HCT116 (cell line): ENCODE results near the gene AUTS2. TPM values are rescaled to one million over a fixed set of nuclear protein-coding genes. Genes with fewer than 3 reads are reported as not detected.

Experiments used
- ATAC-seq: fragments of 200-7000 bp; cut with Tn5 transposase; 2 replicates; pipeline ENCODE4 v1.9.1; 2020; ENCODE audit warnings: mild to moderate bottlenecking, moderate library complexity
- BruUV-seq: library from RNA; stranded (reverse); fragments of 400-500 nt; replicated peaks from 2 replicates; lab custom pipeline; 2021; lab: Mats Ljungman, UMichigan
- CTCF ChIA-PET: fragments of 300-600 bp; sonication (Branson Sonifier 250); formaldehyde crosslinking; loops from one replicate; lab custom pipeline; 2021; ENCODE audit warnings: antibody characterized with exemption; lab: Charles Lee
- POLR2A ChIA-PET: fragments of 300-600, 350-600 bp; sonication (Branson Sonifier 250); formaldehyde crosslinking; loops from one replicate; lab custom pipeline; 2021; ENCODE audit warnings: antibody characterized with exemption; lab: Charles Lee
- RAD21 ChIA-PET, 2 experiments: fragments of 300-600 bp; sonication (Branson Sonifier 250); formaldehyde crosslinking; loops; one replicate each; lab custom pipeline; 2023; ENCODE audit warnings: low total read pairs in 2 of 2; ENCODE audit not compliant: uncharacterized antibody in 2 of 2, unreplicated experiment in 2 of 2, low non-redundant PET in 1 of 2; lab: Charles Lee
- DNase-seq: peaks from one replicate; pipeline ENCODE4 v3.0.0-alpha.2; 2010; ENCODE audit warnings: low read depth, low spot score
- H2AFZ ChIP-seq: fragments of 200-600 bp; shearing (Covaris generic), sonication (generic); 2 replicates; pipeline ENCODE4 v1.6.1; 2017; ENCODE audit warnings: low read depth, mixed run types, mixed read lengths, antibody characterized with exemption, low read length; ENCODE audit not compliant: poor library complexity, severe bottlenecking
- H3K27ac ChIP-seq: 2 replicates; pipeline ENCODE4 v1.5.1; 2012; ENCODE audit warnings: low read depth, low read length
- H3K27me3 ChIP-seq: fragments of 200-600 bp; sonication (generic); 2 replicates; pipeline ENCODE4 v1.6.1; 2016; ENCODE audit warnings: mixed run types, low read length, mixed read lengths; ENCODE audit not compliant: insufficient read depth
- H3K36me3 ChIP-seq, 2 experiments: fragments of 200-500 bp in 1 of 2; fragments of 200-600 bp in 1 of 2; sonication (Bioruptor generic) in 1 of 2; sonication (generic) in 1 of 2; 2 replicates each; pipeline versions ENCODE4 v1.5.1 to v1.6.1; 2014 to 2016; ENCODE audit warnings: low read length in 2 of 2, inconsistent platforms in 1 of 2, mixed read lengths in 1 of 2, mixed run types in 1 of 2; ENCODE audit not compliant: insufficient read depth in 2 of 2, control insufficient read depth in 1 of 2
- H3K4me1 ChIP-seq, 2 experiments: fragments of 200-600 bp in 1 of 2; sonication (generic) in 1 of 2; 2 replicates each; pipeline versions ENCODE4 v1.5.1 to v1.6.1; 2012 to 2017; ENCODE audit warnings: low read length in 2 of 2, inconsistent platforms in 1 of 2, mild to moderate bottlenecking in 1 of 2, mixed read lengths in 1 of 2, mixed run types in 1 of 2, moderate library complexity in 1 of 2; ENCODE audit not compliant: insufficient read depth in 2 of 2, control insufficient read depth in 1 of 2
- H3K4me2 ChIP-seq: fragments of 200-600 bp; sonication (generic); 2 replicates; pipeline ENCODE4 v1.6.1; 2017; ENCODE audit warnings: mixed run types, low read length, mixed read lengths
- H3K4me3 ChIP-seq, 2 experiments: fragments of 200-600 bp in 1 of 2; sonication (generic) in 1 of 2; replicated peaks in 1 of 2; 2 replicates each; pipeline ENCODE4 v1.5.1; 2011 to 2016; ENCODE audit warnings: low read length in 2 of 2, control low read depth in 1 of 2, low read depth in 1 of 2, mild to moderate bottlenecking in 1 of 2, mixed read lengths in 1 of 2, mixed run types in 1 of 2
- H3K79me2 ChIP-seq: fragments of 200-600 bp; sonication (generic); 2 replicates; pipeline ENCODE4 v1.6.1; 2017; ENCODE audit warnings: mild to moderate bottlenecking, mixed run types, low read length, moderate library complexity, mixed read lengths; ENCODE audit not compliant: insufficient read depth
- H3K9ac ChIP-seq: fragments of 200-600 bp; sonication (generic); 2 replicates; pipeline ENCODE4 v1.6.1; 2016; ENCODE audit warnings: low read length, mixed read lengths
- H3K9me2 ChIP-seq: fragments of 200-600 bp; sonication (generic), shearing (Covaris generic); 2 replicates; pipeline ENCODE4 v1.6.1; 2017; ENCODE audit warnings: mixed run types, mild to moderate bottlenecking, moderate library complexity; ENCODE audit not compliant: insufficient read depth
- H3K9me3 ChIP-seq, 2 experiments: fragments of 200-500 bp in 1 of 2; fragments of 200-600 bp in 1 of 2; sonication (Bioruptor generic) in 1 of 2; sonication (generic) in 1 of 2; 2 replicates each; pipeline ENCODE4 v1.6.1; 2014 to 2017; ENCODE audit warnings: low read length in 2 of 2, mixed read lengths in 2 of 2, inconsistent platforms in 1 of 2, low read depth in 1 of 2, mild to moderate bottlenecking in 1 of 2, mixed run types in 1 of 2, moderate library complexity in 1 of 2; ENCODE audit not compliant: control insufficient read depth in 1 of 2, insufficient read depth in 1 of 2
- H4K20me1 ChIP-seq: fragments of 200-600 bp; sonication (generic), shearing (Covaris generic); 2 replicates; pipeline ENCODE4 v1.6.1; 2017; ENCODE audit warnings: mixed run types, mild to moderate bottlenecking, moderate library complexity; ENCODE audit not compliant: insufficient read depth
- CBX3 ChIP-seq: IDR thresholded peaks from 2 replicates; pipeline ENCODE4 v1.6.1; 2012; ENCODE audit warnings: low read depth
- ELF1 ChIP-seq: IDR thresholded peaks from 2 replicates; pipeline ENCODE4 v1.6.1; 2012; ENCODE audit warnings: low read depth, borderline replicate concordance
- EZH2 ChIP-seq: fragments of 200-600 bp; sonication (generic); IDR thresholded peaks from 2 replicates; pipeline ENCODE4 v1.6.1; 2017; ENCODE audit warnings: antibody characterized with exemption, mixed run types
- EZH2phosphoT487 ChIP-seq: fragments of 200-600 bp; IDR thresholded peaks from 2 replicates; pipeline ENCODE4 v1.6.1; 2018; ENCODE audit warnings: antibody characterized with exemption, borderline replicate concordance
- FOSL1 ChIP-seq: IDR thresholded peaks from 2 replicates; pipeline ENCODE4 v1.6.1; 2012; ENCODE audit warnings: low read depth
- JUND ChIP-seq: IDR thresholded peaks from 2 replicates; pipeline ENCODE4 v1.6.1; 2012
- POLR2AphosphoS5 ChIP-seq: IDR thresholded peaks from 2 replicates; pipeline ENCODE4 v1.6.1; 2011; ENCODE audit warnings: mild to moderate bottlenecking, low read depth, low read length, moderate library complexity
- REST ChIP-seq: IDR thresholded peaks from 2 replicates; pipeline ENCODE4 v1.6.1; 2012; ENCODE audit warnings: low read depth
- SP1 ChIP-seq: IDR thresholded peaks from 2 replicates; pipeline ENCODE4 v1.6.1; 2012; ENCODE audit warnings: low read depth
- SRF ChIP-seq: IDR thresholded peaks from 2 replicates; pipeline ENCODE4 v1.6.1; 2012; ENCODE audit warnings: low read depth
- TCF7L2 ChIP-seq: IDR thresholded peaks from 2 replicates; pipeline ENCODE4 v1.7.0; 2011; ENCODE audit warnings: borderline replicate concordance, inconsistent platforms; ENCODE audit not compliant: insufficient read depth, insufficient read length; ENCODE audit errors: extremely low read depth
- ZFX ChIP-seq: fragments of 450-650 bp; IDR thresholded peaks from 2 replicates; pipeline ENCODE4 v1.6.1; 2017
- ZNF274 ChIP-seq: fragments of 200-500 bp; sonication (Bioruptor generic); IDR thresholded peaks from 2 replicates; pipeline ENCODE4 v1.6.1; 2014; ENCODE audit warnings: mild to moderate bottlenecking, low read depth, low read length, inconsistent platforms
- intact Hi-C: fragments of 100-400 bp; cut with micrococcal nuclease; formaldehyde crosslinking; loops from 2 replicates; pipeline ENCODE4 v1.10.0; 2022
- total RNA-seq: library from RNA; stranded (reverse); gene quantifications from one replicate; pipeline ENCODE4 v1.2.1, GENCODE V29; 2021; ENCODE audit not compliant: unreplicated experiment
- TF ChIP-seq, protein P1 (sequence below), 3 experiments: fragments of 200-600 bp in 1 of 3; sonication (generic) in 1 of 3; IDR thresholded peaks in 2 of 3; conservative IDR thresholded peaks in 1 of 3; 2 replicates each; pipeline ENCODE4 v1.5.1; 2012 to 2017; ENCODE audit warnings: low read depth in 2 of 3, low read length in 2 of 3, antibody characterized with exemption in 1 of 3, borderline replicate concordance in 1 of 3, control low read depth in 1 of 3, mild to moderate bottlenecking in 1 of 3, mixed read lengths in 1 of 3, mixed run types in 1 of 3, moderate library complexity in 1 of 3; ENCODE audit not compliant: insufficient read depth in 1 of 3

AUTS2 gene
- total RNA-seq, 1 experiment from 2014 or later, result 0.93 TPM

GRCh38 chr7:70237831-70238575 is 639.7 kb downstream of the AUTS2 start:
- H2AFZ ChIP-seq, result no peak overlapping the region
- no peaks in the 10 kb centered on the region for H3K27me3 ChIP-seq
- no TSS peak for BruUV-seq
- no peaks in the 10 kb centered on the region for H3K4me1 ChIP-seq
- H3K79me2 ChIP-seq, result no peaks in the 10 kb centered on the region
- RAD21 ChIA-PET, result no interaction called here
- ATAC-seq, result no peak
- intact Hi-C loops, result no loop called here
- no peak for TF ChIP-seq EZH2
- TF ChIP-seq EZH2phosphoT487, result no peak
- no peak for TF ChIP-seq TCF7L2
- no peak for TF ChIP-seq ZNF274
- TF ChIP-seq, protein P1, sequence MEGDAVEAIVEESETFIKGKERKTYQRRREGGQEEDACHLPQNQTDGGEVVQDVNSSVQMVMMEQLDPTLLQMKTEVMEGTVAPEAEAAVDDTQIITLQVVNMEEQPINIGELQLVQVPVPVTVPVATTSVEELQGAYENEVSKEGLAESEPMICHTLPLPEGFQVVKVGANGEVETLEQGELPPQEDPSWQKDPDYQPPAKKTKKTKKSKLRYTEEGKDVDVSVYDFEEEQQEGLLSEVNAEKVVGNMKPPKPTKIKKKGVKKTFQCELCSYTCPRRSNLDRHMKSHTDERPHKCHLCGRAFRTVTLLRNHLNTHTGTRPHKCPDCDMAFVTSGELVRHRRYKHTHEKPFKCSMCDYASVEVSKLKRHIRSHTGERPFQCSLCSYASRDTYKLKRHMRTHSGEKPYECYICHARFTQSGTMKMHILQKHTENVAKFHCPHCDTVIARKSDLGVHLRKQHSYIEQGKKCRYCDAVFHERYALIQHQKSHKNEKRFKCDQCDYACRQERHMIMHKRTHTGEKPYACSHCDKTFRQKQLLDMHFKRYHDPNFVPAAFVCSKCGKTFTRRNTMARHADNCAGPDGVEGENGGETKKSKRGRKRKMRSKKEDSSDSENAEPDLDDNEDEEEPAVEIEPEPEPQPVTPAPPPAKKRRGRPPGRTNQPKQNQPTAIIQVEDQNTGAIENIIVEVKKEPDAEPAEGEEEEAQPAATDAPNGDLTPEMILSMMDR (IDR thresholded peaks at IDR 0.05 in 2 of 3, conservative IDR thresholded peaks at IDR 0.05 in 1 of 3; ENCODE audit: borderline replicate concordance in 1 of 3, insufficient read depth in 1 of 3, low read depth in 2 of 3, low read length in 2 of 3), result no peak
- TF ChIP-seq SP1, result no peak
- TF ChIP-seq FOSL1, result no peak
- TF ChIP-seq POLR2AphosphoS5, result no peak
- no peak for TF ChIP-seq REST
- no peak for TF ChIP-seq JUND
- TF ChIP-seq SRF, result no peak
- TF ChIP-seq ZFX, result no peak
- no peak for TF ChIP-seq CBX3
- no peak for TF ChIP-seq ELF1
- H3K27ac ChIP-seq, result no peak overlapping the region
- peaks cover 0 to 14% of the 10 kb centered on the region in 2 experiments; a peak in 3 of 4 replicates for H3K9me3 ChIP-seq
- POLR2A ChIA-PET, result no interaction called here
- CTCF ChIA-PET, result no interaction called here
- no peak overlapping the region for H3K4me2 ChIP-seq
- no peaks in the 10 kb centered on the region for H3K9me2 ChIP-seq
- no peak for DNase-seq
- no peak overlapping the region for H3K9ac ChIP-seq
- no peak overlapping the region for H3K4me3 ChIP-seq
- H3K36me3 ChIP-seq, result no peaks in the 10 kb centered on the region
- H4K20me1 ChIP-seq, result no peaks in the 10 kb centered on the region
